Mesenchymal stem cell (in vitro differentiated cells and primary cell): ENCODE measurements around the gene ABHD13.

Experiments used
- DNase-seq: peaks from one replicate; pipeline ENCODE4 v3.0.0-alpha.2; 2013
- H2AFZ ChIP-seq: one replicate; pipeline ENCODE4 v1.6.1; 2013; ENCODE audit warnings: low read depth, mild to moderate bottlenecking, control low read depth, inconsistent platforms, low read length, moderate library complexity
- H2AK5ac ChIP-seq: 2 replicates; pipeline ENCODE4 v1.6.1; 2013; ENCODE audit warnings: low read length, moderate library complexity, mild to moderate bottlenecking, inconsistent platforms; ENCODE audit not compliant: severe bottlenecking
- H2BK120ac ChIP-seq: one replicate; pipeline ENCODE4 v1.6.1; 2013; ENCODE audit warnings: low read depth, mild to moderate bottlenecking, inconsistent platforms, low read length, moderate library complexity
- H2BK12ac ChIP-seq, 2 experiments: one replicate each; pipeline ENCODE4 v1.6.1; 2013; ENCODE audit warnings: inconsistent platforms in 2 of 2, low read length in 2 of 2, mild to moderate bottlenecking in 2 of 2, moderate library complexity in 2 of 2, control low read depth in 1 of 2
- H2BK15ac ChIP-seq: one replicate; pipeline ENCODE4 v1.6.1; 2013; ENCODE audit warnings: mild to moderate bottlenecking, low read depth, inconsistent platforms; ENCODE audit not compliant: poor library complexity, severe bottlenecking
- H2BK5ac ChIP-seq: 2 replicates; pipeline ENCODE4 v1.6.1; 2013; ENCODE audit warnings: low read depth, mild to moderate bottlenecking, low read length, control low read depth, inconsistent platforms; ENCODE audit not compliant: poor library complexity, severe bottlenecking
- H3K14ac ChIP-seq, 2 experiments: one replicate each; pipeline ENCODE4 v1.6.1; 2013; ENCODE audit warnings: inconsistent platforms in 2 of 2, low read length in 2 of 2, control low read depth in 1 of 2, mild to moderate bottlenecking in 1 of 2, moderate library complexity in 1 of 2
- H3K18ac ChIP-seq, 2 experiments: one replicate each; pipeline ENCODE4 v1.6.1; 2013; ENCODE audit warnings: inconsistent platforms in 2 of 2, low read length in 2 of 2, control low read depth in 1 of 2, low read depth in 1 of 2, mild to moderate bottlenecking in 1 of 2
- H3K23ac ChIP-seq, 2 experiments: one replicate each; pipeline ENCODE4 v1.6.1; 2013; ENCODE audit warnings: inconsistent platforms in 2 of 2, low read length in 2 of 2, mild to moderate bottlenecking in 2 of 2, moderate library complexity in 2 of 2, control low read depth in 1 of 2
- H3K27ac ChIP-seq: 2 replicates; pipeline ENCODE4 v1.5.1; 2013; ENCODE audit warnings: mild to moderate bottlenecking, moderate library complexity, low read length, control low read depth, inconsistent platforms; ENCODE audit not compliant: poor library complexity, severe bottlenecking
- H3K27me3 ChIP-seq, 2 experiments: 2 replicates each; pipeline versions ENCODE4 v1.6.1 to v1.7.0; 2013; ENCODE audit warnings: low read length in 2 of 2, mild to moderate bottlenecking in 2 of 2, moderate library complexity in 2 of 2, control low read depth in 1 of 2, inconsistent platforms in 1 of 2; ENCODE audit not compliant: control insufficient read depth in 1 of 2, insufficient read depth in 1 of 2
- H3K36me3 ChIP-seq, 2 experiments: 2 replicates each; pipeline versions ENCODE4 v1.6.1 to v1.7.0; 2013; ENCODE audit warnings: low read length in 2 of 2, control low read depth in 1 of 2, inconsistent platforms in 1 of 2, low read depth in 1 of 2, mild to moderate bottlenecking in 1 of 2; ENCODE audit not compliant: insufficient read depth in 2 of 2, control insufficient read depth in 1 of 2
- H3K4ac ChIP-seq, 2 experiments: one replicate each; pipeline ENCODE4 v1.6.1; 2013; ENCODE audit warnings: inconsistent platforms in 2 of 2, low read length in 2 of 2, mild to moderate bottlenecking in 2 of 2, moderate library complexity in 2 of 2, control low read depth in 1 of 2, low read depth in 1 of 2
- H3K4me1 ChIP-seq: 2 replicates; pipeline ENCODE4 v1.6.1; 2013; ENCODE audit warnings: low read depth, low read length, control low read depth; ENCODE audit not compliant: control insufficient read depth, insufficient read depth
- H3K4me2 ChIP-seq: 2 replicates; pipeline ENCODE4 v1.6.1; 2013; ENCODE audit warnings: low read length, mild to moderate bottlenecking, inconsistent platforms; ENCODE audit not compliant: poor library complexity, severe bottlenecking
- H3K4me3 ChIP-seq, 2 experiments: 2 replicates each; pipeline versions ENCODE4 v1.5.1 to v1.7.0; 2013; ENCODE audit warnings: low read length in 2 of 2, mild to moderate bottlenecking in 2 of 2, control low read depth in 1 of 2, low read depth in 1 of 2; ENCODE audit not compliant: insufficient read depth in 1 of 2
- H3K79me1 ChIP-seq: replicated peaks from 2 replicates; pipeline ENCODE4 v1.6.1; 2013; ENCODE audit warnings: mild to moderate bottlenecking, control low read depth, low read length, inconsistent platforms; ENCODE audit not compliant: poor library complexity, severe bottlenecking
- H3K9ac ChIP-seq: 2 replicates; pipeline ENCODE4 v1.7.0; 2013; ENCODE audit warnings: mild to moderate bottlenecking, low read length, moderate library complexity
- H3K9me3 ChIP-seq: 2 replicates; pipeline ENCODE4 v1.7.0; 2013; ENCODE audit warnings: mild to moderate bottlenecking, low read length; ENCODE audit not compliant: control insufficient read depth
- H4K8ac ChIP-seq: one replicate; pipeline ENCODE4 v1.6.1; 2013; ENCODE audit warnings: inconsistent platforms, mild to moderate bottlenecking, low read length, moderate library complexity
- H4K91ac ChIP-seq: one replicate; pipeline ENCODE4 v1.6.1; 2013; ENCODE audit warnings: mild to moderate bottlenecking, low read length, inconsistent platforms
- WGBS: methylation state at CpG from one replicate; pipeline ENCODE4 v1.1.7; 2013; ENCODE audit warnings: mixed read lengths; 5-methylcytosine and 5-hydroxymethylcytosine counted together

ABHD13 gene

DNA sequence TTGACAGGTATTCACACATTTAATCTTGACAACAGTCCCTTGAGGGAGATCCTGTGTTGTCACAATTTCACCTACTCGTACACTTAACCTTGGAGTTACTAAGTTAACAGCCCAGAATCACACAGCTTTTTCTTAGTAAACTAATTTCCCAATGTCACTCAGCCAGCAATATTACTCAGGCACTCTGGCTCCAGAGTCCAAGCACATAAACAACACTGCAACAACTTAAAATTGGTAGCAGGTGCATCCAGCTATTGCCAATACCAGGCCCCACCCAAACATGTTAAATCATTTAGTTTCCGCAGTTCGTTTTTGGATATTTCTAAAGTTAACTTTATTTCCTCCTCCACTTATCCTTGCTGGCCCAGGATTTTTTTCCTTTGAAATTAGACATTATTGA lies 35.5 kb upstream of the ABHD13 start:
- H3K27ac ChIP-seq: no peak overlapping the region
- no peak overlapping the region for H3K4me3 ChIP-seq
- no peaks in the 10 kb centered on the region for H3K9me3 ChIP-seq

DNA sequence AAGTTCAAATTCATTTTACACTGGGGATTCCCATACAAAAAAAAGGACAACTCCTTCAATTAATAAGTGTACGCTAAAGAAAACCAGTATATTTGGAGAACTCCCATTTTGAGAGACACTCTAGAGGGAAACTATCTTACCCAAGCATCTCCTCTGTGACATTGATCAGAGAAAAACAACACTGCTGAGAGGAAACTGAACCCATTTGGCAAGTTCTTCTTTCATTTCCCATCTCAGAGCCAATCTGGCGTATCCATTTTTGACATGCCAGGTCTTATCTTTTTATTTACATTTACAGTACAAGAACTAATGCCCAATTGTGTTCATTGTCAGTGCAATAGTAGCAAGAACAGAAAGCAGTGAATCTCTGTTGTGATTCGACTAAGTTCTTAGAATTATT lies 33.0 kb upstream of the ABHD13 start:
- Histone ChIP-seq H3K14ac (no peak overlapping the region), H3K27me3 (no peaks in the 10 kb centered on the region), H3K4me2 (no peak overlapping the region), H3K79me1 (no peaks in the 10 kb centered on the region), H3K18ac (no peak overlapping the region), H4K91ac (no peak overlapping the region), H2BK5ac (no peak overlapping the region), H3K4ac (no peak overlapping the region), H3K4me1 (no peaks in the 10 kb centered on the region), H3K36me3 (no peaks in the 10 kb centered on the region), H2AK5ac (no peak overlapping the region), H2BK12ac (no peak overlapping the region), H3K27ac (no peak overlapping the region), H3K4me3 (no peak overlapping the region), H3K9ac (no peak overlapping the region), H2BK15ac (no peak overlapping the region), H3K9me3 (no peaks in the 10 kb centered on the region), H4K8ac (no peak overlapping the region), H2BK120ac (no peak overlapping the region), H2AFZ (no peak overlapping the region), H3K23ac (no peak overlapping the region)
- whole genome bisulfite sequencing: 98% methylated on average over 1 of the region's 3 CpGs
- DNase-seq: no peak

More for the DNA sequence above, 35.5 kb upstream of the ABHD13 start:
- H4K8ac ChIP-seq: no peak overlapping the region
- H4K91ac ChIP-seq: no peak overlapping the region
- H3K18ac ChIP-seq: no peak overlapping the region
- no peaks in the 10 kb centered on the region for H3K27me3 ChIP-seq
- no peaks in the 10 kb centered on the region for H3K4me1 ChIP-seq
- H3K14ac ChIP-seq: no peak overlapping the region
- no peak overlapping the region for H2AK5ac ChIP-seq
- no peak overlapping the region for H3K4me2 ChIP-seq
- H2BK12ac ChIP-seq: no peak overlapping the region
- no peak overlapping the region for H2BK15ac ChIP-seq
- no peak overlapping the region for H2BK120ac ChIP-seq
- no peak overlapping the region for H2AFZ ChIP-seq
- no peak overlapping the region for H3K4ac ChIP-seq
- no peak overlapping the region for H2BK5ac ChIP-seq
- H3K23ac ChIP-seq: no peak overlapping the region
- no peaks in the 10 kb centered on the region for H3K79me1 ChIP-seq
- 86% methylated on average over 3 of the region's 3 CpGs for WGBS
- no peak for DNase-seq
- no peaks in the 10 kb centered on the region for H3K36me3 ChIP-seq
- no peak overlapping the region for H3K9ac ChIP-seq

DNA sequence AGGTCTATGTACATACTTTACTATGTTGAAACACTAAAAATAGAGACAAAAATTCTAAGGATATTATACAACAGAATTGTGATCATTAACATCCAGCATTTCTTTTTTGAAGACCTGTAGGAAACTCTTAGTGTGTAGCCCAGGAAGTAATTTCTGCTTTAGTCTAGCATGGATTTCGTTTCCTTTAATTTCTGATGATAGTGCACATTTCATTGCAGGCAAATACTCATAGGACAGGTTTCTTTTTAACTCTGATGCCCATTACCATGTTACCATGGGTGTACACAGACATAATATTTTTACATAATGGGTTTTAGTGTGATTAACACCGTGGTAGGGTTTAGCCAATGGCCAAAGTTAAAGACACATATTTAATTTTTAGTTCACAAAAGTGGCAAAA lies 29.9 kb upstream of the ABHD13 start:
- Histone ChIP-seq H3K4me2 (no peak overlapping the region), H2BK120ac (no peak overlapping the region), H3K27ac (no peak overlapping the region), H3K4me3 (no peak overlapping the region), H3K4ac (no peak overlapping the region), H3K36me3 (no peaks in the 10 kb centered on the region), H2BK15ac (no peak overlapping the region), H2BK5ac (no peak overlapping the region), H3K9me3 (peaks cover 4% of the 10 kb centered on the region), H4K91ac (no peak overlapping the region), H3K14ac (no peak overlapping the region), H3K4me1 (no peaks in the 10 kb centered on the region), H3K18ac (no peak overlapping the region), H3K27me3 (no peaks in the 10 kb centered on the region), H2AK5ac (no peak overlapping the region), H2BK12ac (no peak overlapping the region), H4K8ac (no peak overlapping the region), H3K79me1 (no peaks in the 10 kb centered on the region), H3K23ac (no peak overlapping the region), H3K9ac (no peak overlapping the region), H2AFZ (no peak overlapping the region)
- WGBS: no CpG with 5 or more reads among the region's 2 CpGs
- DNase-seq: no peak

DNA sequence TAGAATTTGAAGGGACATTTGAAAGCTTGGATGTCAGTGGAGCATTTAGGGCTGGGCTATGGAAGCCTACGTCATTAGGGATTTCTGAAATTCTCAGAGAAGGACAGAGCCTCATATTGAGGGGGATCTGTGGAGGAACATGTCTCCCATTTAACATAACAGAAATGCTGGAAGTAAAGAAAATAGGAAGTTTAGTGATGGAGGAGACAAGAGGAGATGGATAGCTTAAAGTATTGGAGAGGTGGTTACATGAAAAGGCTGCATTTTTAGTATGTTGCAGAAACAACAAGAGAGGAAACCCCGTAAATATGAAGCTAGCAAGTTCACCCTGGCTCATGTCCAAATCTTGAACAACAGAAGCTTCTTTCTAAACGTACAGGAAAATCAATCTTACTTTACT lies 27.3 kb upstream of the ABHD13 start:
- Histone ChIP-seq H3K4me2 (no peak overlapping the region), H4K8ac (no peak overlapping the region), H3K23ac (no peak overlapping the region), H3K14ac (no peak overlapping the region), H3K79me1 (no peaks in the 10 kb centered on the region), H3K9me3 (peaks cover 20% of the 10 kb centered on the region), H3K4me3 (no peak overlapping the region), H3K9ac (no peak overlapping the region), H2BK15ac (no peak overlapping the region), H3K4ac (no peak overlapping the region), H2BK5ac (no peak overlapping the region), H3K36me3 (no peaks in the 10 kb centered on the region), H4K91ac (no peak overlapping the region), H2BK120ac (no peak overlapping the region), H3K27ac (no peak overlapping the region), H2BK12ac (no peak overlapping the region), H3K4me1 (no peaks in the 10 kb centered on the region), H3K18ac (no peak overlapping the region), H2AFZ (no peak overlapping the region), H3K27me3 (no peaks in the 10 kb centered on the region), H2AK5ac (no peak overlapping the region)
- DNase-seq: no peak
- WGBS: 97% methylated on average over 2 of the region's 3 CpGs
